ENCODE measurements around the gene CDSN. TPM values are rescaled to one million over a fixed set of nuclear protein-coding genes. Genes with fewer than 3 reads are reported as not detected.
A peak's percentile ranks its signal among the peaks of the same experiment; 100 is the strongest.

Gene CDSN
- total and polyA plus RNA-seq, 3 experiments from 2014 or later = not detected

DNA sequence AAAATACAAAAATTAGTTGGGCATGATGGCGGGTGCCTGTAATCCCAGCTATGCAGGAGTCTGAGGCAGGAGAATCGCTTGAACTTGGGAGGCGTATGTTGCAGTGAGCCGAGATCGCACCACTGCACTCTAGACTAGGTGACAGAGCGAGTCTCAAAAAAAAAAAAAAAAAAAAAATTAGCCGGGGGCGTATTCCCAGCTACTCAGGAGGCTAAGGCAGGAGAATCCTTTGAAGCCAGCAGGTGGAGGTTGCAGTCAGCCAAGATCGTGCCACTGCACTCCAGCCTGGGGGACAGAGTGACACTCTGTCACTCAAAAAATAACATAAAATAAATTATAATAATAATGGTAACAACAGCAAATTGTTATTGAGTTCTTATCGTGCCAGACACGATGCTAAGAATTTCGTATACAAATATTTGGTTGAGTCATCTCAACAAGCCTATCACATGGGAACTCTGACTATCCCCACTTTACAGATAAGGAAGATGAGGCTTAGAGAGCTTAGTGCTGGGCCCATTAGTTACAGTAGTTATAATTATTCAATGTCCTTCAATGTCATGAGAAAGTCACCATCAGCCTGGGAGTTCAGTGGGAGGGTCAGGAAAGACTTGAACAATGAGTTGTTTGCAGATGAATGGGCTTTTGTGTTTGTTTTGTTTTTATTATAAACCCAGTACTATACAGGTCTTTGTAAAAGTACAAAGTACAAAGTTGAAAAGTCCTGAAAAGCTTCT is 27.3 kb downstream of the CDSN start:
- Histone ChIP-seq H3K36me3 (ENCODE audit: insufficient read depth, low read length) (no peaks in the 10 kb centered on the region), H3K27ac (ENCODE audit: low read depth, low read length) (no peak overlapping the region), H3K9me3 (ENCODE audit: low read length) (no peaks in the 10 kb centered on the region), H3K27me3 (ENCODE audit: insufficient read depth, low read length, poor library complexity, severe bottlenecking) (no peaks in the 10 kb centered on the region), H3K4me3 (ENCODE audit: low read length) (no peak overlapping the region), H3K4me1 (ENCODE audit: insufficient read depth, low read length) (peaks cover 44% of the 10 kb centered on the region)
- Mint-ChIP-seq H3K36me3 (no peaks in the 10 kb centered on the region), H3K27me3 (no peaks in the 10 kb centered on the region), H3K4me1 (peaks cover 39 to 45% (median 40%) of the 10 kb centered on the region in 3 donors), H3K4me3 (no peak overlapping the region), H3K27ac (peak overlapping the region in 5 of 8 donors; percentile 17 to 85 (median 71)), H3K9me3 (no peaks in the 10 kb centered on the region)
- no peak for DNase-seq
- ChIA-PET POLR2A (interaction anchor here (0.7 to 1.4 kb wide), 3 partner anchors 14 to 263 kb away, joined by 3 to 4 read pairs (median 3); no protein-coding TSS in a partner anchor), CTCF (interaction anchor here (1.2 to 3.3 kb wide), 7 partner anchors 8 to 362 kb away, joined by 3 to 22 read pairs (median 4); no protein-coding TSS in a partner anchor)

DNA sequence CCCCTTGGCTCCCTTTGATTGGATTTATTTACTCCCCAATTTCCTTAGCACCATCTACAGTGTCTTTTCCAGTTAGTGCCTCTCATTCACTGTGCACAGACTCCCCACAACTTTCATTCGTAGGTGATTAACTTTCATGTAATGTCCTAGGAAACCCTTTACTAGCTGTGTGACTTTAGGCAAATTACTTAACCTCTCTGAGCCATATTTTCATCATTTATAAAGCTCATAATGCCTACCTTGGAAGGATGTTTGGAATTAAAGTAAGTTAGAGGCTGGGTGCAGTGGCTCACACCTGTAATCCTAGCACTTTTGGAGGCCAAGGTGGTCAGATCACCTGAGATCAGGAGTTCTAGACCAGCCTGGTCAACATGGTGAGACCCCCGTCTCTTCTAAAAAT is 28.0 kb downstream of the CDSN start:
- Mint-ChIP-seq H3K36me3 (no peaks in the 10 kb centered on the region), H3K9me3 (no peaks in the 10 kb centered on the region), H3K4me1 (peaks cover 33 to 44% (median 34%) of the 10 kb centered on the region in 3 donors), H3K27ac (no peak overlapping the region), H3K4me3 (no peak overlapping the region), H3K27me3 (peaks cover 0 to 3% of the 10 kb centered on the region in 2 donors)
- H3K9me3 ChIP-seq (ENCODE audit: low read length) = no peaks in the 10 kb centered on the region
- no peaks in the 10 kb centered on the region for H3K27me3 ChIP-seq (ENCODE audit: insufficient read depth, low read length, poor library complexity, severe bottlenecking)
- ChIA-PET POLR2A (interaction anchor here (0.7 to 1.4 kb wide), 2 partner anchors 23 to 263 kb away, joined by 3 read pairs; no protein-coding TSS in a partner anchor), CTCF (interaction anchor here (1.1 to 3.3 kb wide), 2 partner anchors 10 to 13 kb away, joined by 3 to 22 read pairs; no protein-coding TSS in a partner anchor)
- no peaks in the 10 kb centered on the region for H3K36me3 ChIP-seq (ENCODE audit: insufficient read depth, low read length)
- no peak overlapping the region for H3K4me3 ChIP-seq (ENCODE audit: low read length)
- H3K4me1 ChIP-seq (ENCODE audit: insufficient read depth, low read length) = peaks cover 39% of the 10 kb centered on the region
- DNase-seq = no peak
- no peak overlapping the region for H3K27ac ChIP-seq (ENCODE audit: low read depth, low read length)

DNA sequence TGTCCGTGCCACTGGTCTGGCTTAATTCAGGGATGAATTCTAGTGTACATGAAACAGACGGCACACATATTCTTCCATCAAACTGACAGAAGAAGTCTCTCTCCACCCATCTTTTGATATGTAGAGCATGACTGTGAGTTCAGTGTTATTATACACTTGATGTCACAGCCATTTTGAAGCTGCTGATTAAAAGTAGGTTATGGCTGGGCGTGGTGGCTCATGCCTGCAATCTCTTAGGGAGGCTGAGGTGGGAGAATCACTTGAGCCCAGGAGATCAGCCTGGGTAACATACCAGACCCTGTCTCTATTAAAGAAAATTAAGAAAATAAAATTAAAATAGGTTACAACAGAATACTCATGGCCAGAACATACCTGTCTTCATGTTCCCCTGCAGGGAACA is 28.6 kb downstream of the CDSN start:
- H3K4me1 Mint-ChIP-seq = peaks cover 29 to 39% (median 30%) of the 10 kb centered on the region in 3 donors
- H3K27me3 Mint-ChIP-seq = peaks cover 0 to 3% of the 10 kb centered on the region in 2 donors
- ChIA-PET CTCF (interaction anchor here (0.8 to 3.3 kb wide), 3 partner anchors 11 to 258 kb away, joined by 3 to 22 read pairs (median 3); no protein-coding TSS in a partner anchor), POLR2A (no interaction called here)
- Histone ChIP-seq H3K36me3 (ENCODE audit: insufficient read depth, low read length) (no peaks in the 10 kb centered on the region), H3K9me3 (ENCODE audit: low read length) (no peaks in the 10 kb centered on the region), H3K4me3 (ENCODE audit: low read length) (no peak overlapping the region), H3K27ac (ENCODE audit: low read depth, low read length) (no peak overlapping the region), H3K27me3 (ENCODE audit: insufficient read depth, low read length, poor library complexity, severe bottlenecking) (no peaks in the 10 kb centered on the region), H3K4me1 (ENCODE audit: insufficient read depth, low read length) (peaks cover 38% of the 10 kb centered on the region)
- no peaks in the 10 kb centered on the region for H3K36me3 Mint-ChIP-seq
- H3K27ac Mint-ChIP-seq = no peak overlapping the region
- no peaks in the 10 kb centered on the region for H3K9me3 Mint-ChIP-seq
- DNase-seq = no peak
- H3K4me3 Mint-ChIP-seq = no peak overlapping the region

DNA sequence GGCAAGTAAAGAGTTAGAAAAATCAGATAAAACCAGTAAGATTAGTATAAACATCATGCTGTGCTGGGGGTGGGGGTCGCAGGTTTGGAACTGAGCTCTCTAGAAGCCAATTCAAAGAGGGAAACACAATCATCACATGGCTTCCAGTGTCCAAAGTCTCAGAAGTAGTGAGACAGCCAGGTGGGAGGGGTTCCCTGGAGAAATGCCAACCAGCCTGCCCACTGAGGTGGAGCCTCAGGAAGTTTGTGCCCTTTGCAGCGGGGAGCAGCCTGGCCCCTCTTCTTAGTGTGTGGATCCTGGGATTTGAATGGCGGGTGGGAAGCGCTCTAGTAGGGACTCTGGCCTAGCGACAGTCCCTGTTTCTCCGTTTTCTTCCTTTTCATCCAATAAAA is 29.3 kb downstream of the CDSN start:
- H3K4me3 Mint-ChIP-seq = no peak overlapping the region
- peaks cover 0 to 3% of the 10 kb centered on the region in 2 donors for H3K27me3 Mint-ChIP-seq
- H3K4me1 Mint-ChIP-seq = peaks cover 23 to 32% (median 24%) of the 10 kb centered on the region in 3 donors
- Histone ChIP-seq H3K4me1 (ENCODE audit: insufficient read depth, low read length) (peaks cover 32% of the 10 kb centered on the region), H3K4me3 (ENCODE audit: low read length) (no peak overlapping the region), H3K36me3 (ENCODE audit: insufficient read depth, low read length) (no peaks in the 10 kb centered on the region), H3K9me3 (ENCODE audit: low read length) (no peaks in the 10 kb centered on the region), H3K27ac (ENCODE audit: low read depth, low read length) (no peak overlapping the region), H3K27me3 (ENCODE audit: insufficient read depth, low read length, poor library complexity, severe bottlenecking) (no peaks in the 10 kb centered on the region)
- no peaks in the 10 kb centered on the region for H3K9me3 Mint-ChIP-seq
- H3K36me3 Mint-ChIP-seq = no peaks in the 10 kb centered on the region
- peak overlapping the region in 1 of 8 donors; percentile 50 for H3K27ac Mint-ChIP-seq
- no peak for DNase-seq
- ChIA-PET POLR2A (no interaction called here), CTCF (interaction anchor here (0.8 to 2.0 kb wide), 4 partner anchors 11 to 257 kb away, joined by 3 to 5 read pairs (median 3); no protein-coding TSS in a partner anchor)

DNA sequence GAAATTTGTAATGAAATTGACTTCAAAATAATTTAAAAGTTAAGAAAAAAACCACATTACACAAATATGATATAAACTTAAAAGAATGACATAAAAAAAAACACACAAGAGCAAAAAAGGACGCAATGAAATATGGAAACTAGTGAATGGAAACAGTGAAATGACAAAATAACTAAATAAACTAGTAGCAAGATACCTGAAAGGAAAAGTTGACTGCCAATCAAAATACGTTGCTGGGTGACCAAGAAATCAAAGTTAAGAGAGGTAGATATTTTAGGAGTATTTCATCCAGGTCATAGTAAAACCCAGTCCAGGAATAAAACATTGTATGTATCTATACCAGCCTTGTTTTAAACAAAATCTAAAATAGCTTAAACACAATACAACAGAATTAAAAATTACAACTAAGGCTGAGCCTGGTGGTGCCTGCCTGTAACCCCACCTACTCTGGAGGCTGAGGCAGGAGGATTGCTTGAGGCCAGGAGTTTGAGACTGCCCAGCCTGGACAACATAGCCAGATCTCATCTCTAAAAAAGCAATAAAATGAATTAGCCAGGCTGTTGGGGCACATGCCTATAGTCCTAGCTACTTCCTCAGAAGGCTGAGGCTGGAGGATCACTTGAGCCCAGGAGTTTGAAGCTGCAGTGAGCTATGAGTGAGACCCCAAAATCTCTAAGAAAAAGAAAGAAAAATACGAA is 29.8 kb downstream of the CDSN start:
- H3K9me3 Mint-ChIP-seq = no peaks in the 10 kb centered on the region
- H3K4me1 ChIP-seq (ENCODE audit: insufficient read depth, low read length) = peaks cover 27% of the 10 kb centered on the region
- no peak overlapping the region for H3K27ac ChIP-seq (ENCODE audit: low read depth, low read length)
- H3K36me3 ChIP-seq (ENCODE audit: insufficient read depth, low read length) = no peaks in the 10 kb centered on the region
- POLR2A ChIA-PET = no interaction called here
- no peak overlapping the region for H3K27ac Mint-ChIP-seq
- DNase-seq = no peak
- H3K4me1 Mint-ChIP-seq = peaks cover 19 to 26% (median 20%) of the 10 kb centered on the region in 3 donors
- no peaks in the 10 kb centered on the region for H3K9me3 ChIP-seq (ENCODE audit: low read length)
- no peak overlapping the region for H3K4me3 Mint-ChIP-seq
- no peak overlapping the region for H3K4me3 ChIP-seq (ENCODE audit: low read length)
- CTCF ChIA-PET = interaction anchor here (1.0 to 2.0 kb wide), 3 partner anchors 11 to 36 kb away, joined by 3 to 5 read pairs (median 3); no protein-coding TSS in a partner anchor
- no peaks in the 10 kb centered on the region for H3K36me3 Mint-ChIP-seq
- H3K27me3 Mint-ChIP-seq = peaks cover 0 to 7% of the 10 kb centered on the region in 2 donors
- no peaks in the 10 kb centered on the region for H3K27me3 ChIP-seq (ENCODE audit: insufficient read depth, low read length, poor library complexity, severe bottlenecking)

DNA sequence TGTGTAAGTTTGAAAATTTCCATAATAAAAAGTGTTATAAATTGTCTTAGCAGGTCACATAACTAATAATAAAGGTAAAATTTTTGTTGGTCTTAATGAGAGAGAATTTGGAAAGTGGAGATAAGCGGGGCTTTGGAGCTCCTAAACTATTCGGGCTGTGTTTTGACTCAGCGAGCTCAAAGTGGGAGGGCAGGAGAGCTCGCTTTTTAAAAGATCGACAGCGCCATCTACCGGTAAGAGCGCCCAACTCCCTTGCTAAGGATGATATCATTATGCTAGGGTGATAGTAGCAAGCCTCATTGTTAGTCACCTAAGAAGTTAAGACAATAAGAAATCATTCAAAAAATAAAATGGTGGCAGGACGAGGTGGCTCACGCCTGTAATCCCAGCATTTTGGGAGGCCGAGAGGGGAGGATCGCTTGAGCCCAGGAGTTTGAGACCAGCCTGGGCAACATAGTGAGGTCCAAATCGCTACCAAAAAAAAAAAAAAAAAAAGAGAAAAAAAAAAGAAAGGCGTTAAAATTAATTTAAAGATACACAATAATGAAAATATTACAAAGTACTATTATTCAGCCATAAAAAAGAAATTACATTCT is 32.7 kb downstream of the CDSN start:
- no peaks in the 10 kb centered on the region for H3K36me3 Mint-ChIP-seq
- Histone ChIP-seq H3K4me3 (ENCODE audit: low read length) (no peak overlapping the region), H3K9me3 (ENCODE audit: low read length) (no peaks in the 10 kb centered on the region), H3K36me3 (ENCODE audit: insufficient read depth, low read length) (no peaks in the 10 kb centered on the region), H3K27me3 (ENCODE audit: insufficient read depth, low read length, poor library complexity, severe bottlenecking) (no peaks in the 10 kb centered on the region), H3K27ac (ENCODE audit: low read depth, low read length) (no peak overlapping the region), H3K4me1 (ENCODE audit: insufficient read depth, low read length) (peaks cover 5% of the 10 kb centered on the region)
- no peaks in the 10 kb centered on the region for H3K9me3 Mint-ChIP-seq
- no peak overlapping the region for H3K4me3 Mint-ChIP-seq
- no peak overlapping the region for H3K27ac Mint-ChIP-seq
- ChIA-PET CTCF (interaction anchor here (0.6 to 2.2 kb wide), 39 partner anchors 8 to 634 kb away, joined by 3 to 15 read pairs (median 4); partner anchors contain the start of genes C6orf15 and PSORS1C1), POLR2A (interaction anchor here (0.7 kb wide), 1 partner anchor 228 kb away, joined by 3 read pairs; no protein-coding TSS in a partner anchor)
- DNase-seq = peak; percentile 72 to 90 (median 81)
- H3K4me1 Mint-ChIP-seq = peaks cover 0 to 4% (median 2%) of the 10 kb centered on the region in 3 donors
- H3K27me3 Mint-ChIP-seq = peaks cover 2 to 14% of the 10 kb centered on the region in 2 donors

DNA sequence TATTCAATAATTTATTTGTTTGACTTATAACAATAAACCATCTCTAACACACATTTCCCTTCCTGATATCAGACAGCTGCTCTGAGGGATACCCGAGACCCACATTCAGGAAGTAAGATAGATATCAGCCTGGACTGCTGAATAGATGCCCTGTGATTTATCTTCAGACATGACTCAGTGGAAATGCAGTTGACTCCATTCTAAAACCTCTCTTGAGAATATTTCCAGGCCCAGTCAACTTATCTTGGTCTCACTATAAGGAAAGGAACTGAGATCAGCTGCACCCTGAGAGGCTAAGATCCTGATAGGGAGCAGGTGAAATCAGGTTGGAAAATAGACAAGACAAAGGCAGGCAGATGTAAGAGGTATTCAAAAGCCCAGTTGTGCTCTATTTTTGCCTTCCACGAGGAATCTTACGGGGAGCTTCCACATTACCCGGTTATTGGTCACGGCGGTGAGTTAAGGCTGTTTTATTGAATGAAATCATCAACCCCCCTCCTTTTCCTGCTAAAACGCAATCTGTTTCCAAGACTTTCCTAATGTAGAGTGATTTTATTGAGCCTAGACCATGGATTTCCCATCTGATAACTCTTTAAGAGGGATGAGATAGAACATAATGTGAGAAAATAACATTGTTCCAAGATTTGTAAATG is 33.3 kb downstream of the CDSN start:
- no peaks in the 10 kb centered on the region for H3K36me3 Mint-ChIP-seq
- no peak overlapping the region for H3K27ac Mint-ChIP-seq
- CTCF ChIA-PET = interaction anchor here (0.6 to 2.2 kb wide), 41 partner anchors 7 to 634 kb away, joined by 3 to 15 read pairs (median 4); partner anchors contain the start of genes C6orf15 and PSORS1C1
- no peak overlapping the region for H3K4me3 ChIP-seq (ENCODE audit: low read length)
- DNase-seq = no peak
- H3K4me3 Mint-ChIP-seq = no peak overlapping the region
- H3K27me3 Mint-ChIP-seq = peaks cover 2 to 14% of the 10 kb centered on the region in 2 donors
- H3K4me1 Mint-ChIP-seq = peaks cover 0 to 4% (median 0%) of the 10 kb centered on the region in 3 donors
- no peak overlapping the region for H3K27ac ChIP-seq (ENCODE audit: low read depth, low read length)
- no peaks in the 10 kb centered on the region for H3K9me3 Mint-ChIP-seq
- POLR2A ChIA-PET = interaction anchor here (0.7 kb wide), 1 partner anchor 228 kb away, joined by 3 read pairs; no protein-coding TSS in a partner anchor
- no peaks in the 10 kb centered on the region for H3K27me3 ChIP-seq (ENCODE audit: insufficient read depth, low read length, poor library complexity, severe bottlenecking)
- H3K9me3 ChIP-seq (ENCODE audit: low read length) = no peaks in the 10 kb centered on the region
- H3K4me1 ChIP-seq (ENCODE audit: insufficient read depth, low read length) = peaks cover 5% of the 10 kb centered on the region
- H3K36me3 ChIP-seq (ENCODE audit: insufficient read depth, low read length) = no peaks in the 10 kb centered on the region

Data from CD8-positive, alpha-beta memory T cell (primary cell).